Natural killer cell (primary cell): Measurements from ENCODE around the gene CAPN14. TPM values are rescaled to one million over a fixed set of nuclear protein-coding genes. Genes with fewer than 3 reads are reported as not detected.

Experiments
- ATAC-seq, 3 donors: fragments of 150-1000 bp in 2 of 3; fragments of 200-7000 bp in 1 of 3; cut with Tn5 transposase; 1 replicate in 1 of 3; 2 replicates in 2 of 3; pipeline ENCODE4 v1.10.0; 2021; ENCODE audit warnings: mild to moderate bottlenecking in 2 of 3, moderate library complexity in 2 of 3
- DNase-seq, 2 donors: peaks; one replicate each; pipeline versions ENCODE4 v3.0.0 to v3.0.0-alpha.2; 2013 to 2021; ENCODE audit warnings: mixed read lengths in 1 of 2
- H3K27ac ChIP-seq: one replicate; pipeline ENCODE4 v1.5.1; 2013; ENCODE audit warnings: mild to moderate bottlenecking, low read length
- H3K27me3 ChIP-seq: one replicate; pipeline ENCODE4 v1.6.1; 2013; ENCODE audit warnings: low read length; ENCODE audit not compliant: control insufficient read depth, insufficient read depth
- H3K36me3 ChIP-seq: one replicate; pipeline ENCODE4 v1.6.1; 2013; ENCODE audit warnings: low read length; ENCODE audit not compliant: control insufficient read depth, insufficient read depth
- H3K4me1 ChIP-seq: one replicate; pipeline ENCODE4 v1.6.1; 2013; ENCODE audit warnings: low read length; ENCODE audit not compliant: control insufficient read depth, insufficient read depth
- H3K4me3 ChIP-seq: one replicate; pipeline ENCODE4 v1.5.1; 2013; ENCODE audit warnings: low read length
- H3K9me3 ChIP-seq: one replicate; pipeline ENCODE4 v1.6.1; 2013; ENCODE audit warnings: low read length; ENCODE audit not compliant: control insufficient read depth, insufficient read depth
- H3K27ac Mint-ChIP-seq, 2 donors: one replicate each; pipeline ENCODE4 v1.8.0; 2022; ENCODE audit warnings: mild to moderate bottlenecking in 2 of 2, mixed read lengths in 2 of 2, moderate library complexity in 1 of 2
- H3K27me3 Mint-ChIP-seq, 2 donors: one replicate each; pipeline ENCODE4 v1.8.0; 2022; ENCODE audit warnings: low read depth in 2 of 2, mixed read lengths in 2 of 2
- H3K36me3 Mint-ChIP-seq: one replicate; pipeline ENCODE4 v1.8.0; 2022; ENCODE audit warnings: mixed read lengths
- H3K4me1 Mint-ChIP-seq, 2 donors: one replicate each; pipeline ENCODE4 v1.8.0; 2022; ENCODE audit warnings: mixed read lengths in 2 of 2
- H3K4me3 Mint-ChIP-seq: one replicate; pipeline ENCODE4 v1.8.0; 2022; ENCODE audit warnings: mild to moderate bottlenecking, moderate library complexity, mixed read lengths
- H3K9me3 Mint-ChIP-seq, 2 donors: one replicate each; pipeline ENCODE4 v1.8.0; 2022; ENCODE audit warnings: mixed read lengths in 2 of 2
- WGBS: methylation state at CpG from one replicate; pipeline ENCODE4 v1.1.7; 2013; ENCODE audit warnings: missing lambda C conversion rate; ENCODE audit not compliant: insufficient coverage; 5-methylcytosine and 5-hydroxymethylcytosine counted together
- intact Hi-C: fragments of 100-400 bp; cut with micrococcal nuclease; formaldehyde crosslinking; loops from one replicate; pipeline ENCODE4 v1.14.2; 2022
- total RNA-seq, 4 donors: library from RNA; stranded (reverse); fragments of 120-200 nt in 1 of 4; gene quantifications; one replicate each; pipeline versions ENCODE4 v1.2.3 to v1.2.4, GENCODE V29; 2013 to 2022
- TF ChIP-seq, protein P1 (sequence below): fragments of 200-600 bp; IDR thresholded peaks from one replicate; pipeline ENCODE4 v1.8.0; 2022; ENCODE audit warnings: antibody characterized with exemption

Gene CAPN14
- total RNA-seq, 3 donors from 2014 or later (not counting 1 experiment from before 2014, with no cell fraction given): 0.33 to 0.43 TPM; not detected in 1

DNA sequence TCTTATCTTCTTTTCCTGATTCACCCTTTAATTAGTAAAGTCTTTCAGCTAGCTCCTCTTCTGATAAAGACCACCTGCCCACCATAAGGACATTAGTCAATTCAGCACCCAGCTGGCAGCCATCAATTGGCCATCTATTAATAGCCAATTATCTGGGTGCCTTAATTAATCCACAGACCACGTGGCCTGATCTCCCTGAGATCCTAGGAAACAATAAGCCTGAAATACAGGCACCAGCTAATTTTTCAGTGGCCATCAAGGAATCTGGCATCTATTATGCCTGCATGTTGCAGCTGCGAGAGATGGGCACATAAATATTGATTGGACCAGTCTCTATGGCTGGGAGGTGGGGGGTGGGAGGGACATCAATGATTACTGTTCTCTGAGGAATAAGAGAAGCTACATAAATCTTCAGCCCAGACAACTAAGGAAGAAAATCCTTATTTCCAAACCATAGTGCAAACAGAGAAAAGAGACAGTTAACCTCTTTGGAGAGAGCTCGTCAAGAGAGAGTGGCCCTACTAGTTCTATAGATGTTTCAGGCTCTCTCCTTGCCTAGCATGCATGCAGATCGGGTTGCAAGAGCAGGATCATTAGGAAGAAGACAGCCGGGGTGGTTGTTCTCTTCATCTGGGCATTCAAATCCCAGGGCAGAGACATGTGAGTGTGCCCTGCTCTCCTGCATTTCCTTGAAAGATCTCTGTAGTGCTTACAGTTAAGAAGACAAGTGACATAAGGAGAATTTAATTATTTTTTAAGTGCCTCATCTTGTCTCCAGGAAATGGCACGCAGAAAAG, 87.7 kb downstream of the CAPN14 start:
- H3K4me3 Mint-ChIP-seq: no peak overlapping the region
- Histone ChIP-seq H3K27me3 (no peaks in the 10 kb centered on the region), H3K36me3 (no peaks in the 10 kb centered on the region), H3K9me3 (no peaks in the 10 kb centered on the region), H3K4me1 (no peaks in the 10 kb centered on the region), H3K27ac (no peak overlapping the region), H3K4me3 (no peak overlapping the region)
- H3K36me3 Mint-ChIP-seq: no peaks in the 10 kb centered on the region
- DNase-seq (no peak), ATAC-seq (no peak)
- H3K27me3 Mint-ChIP-seq: peaks cover 10 to 35% of the 10 kb centered on the region in 2 donors
- H3K27ac Mint-ChIP-seq: no peak overlapping the region
- WGBS: 85% methylated on average over 6 of the region's 6 CpGs
- no peaks in the 10 kb centered on the region for H3K9me3 Mint-ChIP-seq
- no peaks in the 10 kb centered on the region for H3K4me1 Mint-ChIP-seq
- TF ChIP-seq, protein P1, sequence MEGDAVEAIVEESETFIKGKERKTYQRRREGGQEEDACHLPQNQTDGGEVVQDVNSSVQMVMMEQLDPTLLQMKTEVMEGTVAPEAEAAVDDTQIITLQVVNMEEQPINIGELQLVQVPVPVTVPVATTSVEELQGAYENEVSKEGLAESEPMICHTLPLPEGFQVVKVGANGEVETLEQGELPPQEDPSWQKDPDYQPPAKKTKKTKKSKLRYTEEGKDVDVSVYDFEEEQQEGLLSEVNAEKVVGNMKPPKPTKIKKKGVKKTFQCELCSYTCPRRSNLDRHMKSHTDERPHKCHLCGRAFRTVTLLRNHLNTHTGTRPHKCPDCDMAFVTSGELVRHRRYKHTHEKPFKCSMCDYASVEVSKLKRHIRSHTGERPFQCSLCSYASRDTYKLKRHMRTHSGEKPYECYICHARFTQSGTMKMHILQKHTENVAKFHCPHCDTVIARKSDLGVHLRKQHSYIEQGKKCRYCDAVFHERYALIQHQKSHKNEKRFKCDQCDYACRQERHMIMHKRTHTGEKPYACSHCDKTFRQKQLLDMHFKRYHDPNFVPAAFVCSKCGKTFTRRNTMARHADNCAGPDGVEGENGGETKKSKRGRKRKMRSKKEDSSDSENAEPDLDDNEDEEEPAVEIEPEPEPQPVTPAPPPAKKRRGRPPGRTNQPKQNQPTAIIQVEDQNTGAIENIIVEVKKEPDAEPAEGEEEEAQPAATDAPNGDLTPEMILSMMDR: no peak
- intact Hi-C loops: no loop called here

GRCh38 chr2:31127931-31128330, 89.4 kb downstream of the CAPN14 start:
- Mint-ChIP-seq H3K4me1 (no peaks in the 10 kb centered on the region), H3K9me3 (no peaks in the 10 kb centered on the region), H3K27ac (no peak overlapping the region), H3K4me3 (no peak overlapping the region), H3K36me3 (no peaks in the 10 kb centered on the region), H3K27me3 (peaks cover 1 to 28% of the 10 kb centered on the region in 2 donors)
- no peak overlapping the region for H3K27ac ChIP-seq
- H3K4me1 ChIP-seq: no peaks in the 10 kb centered on the region
- TF ChIP-seq, protein P1: no peak
- no peak overlapping the region for H3K4me3 ChIP-seq
- no peaks in the 10 kb centered on the region for H3K9me3 ChIP-seq
- intact Hi-C loops: no loop called here
- no peaks in the 10 kb centered on the region for H3K36me3 ChIP-seq
- WGBS: 82% methylated on average over 3 of the region's 3 CpGs
- no peak for DNase-seq
- no peaks in the 10 kb centered on the region for H3K27me3 ChIP-seq
- ATAC-seq: no peak

DNA sequence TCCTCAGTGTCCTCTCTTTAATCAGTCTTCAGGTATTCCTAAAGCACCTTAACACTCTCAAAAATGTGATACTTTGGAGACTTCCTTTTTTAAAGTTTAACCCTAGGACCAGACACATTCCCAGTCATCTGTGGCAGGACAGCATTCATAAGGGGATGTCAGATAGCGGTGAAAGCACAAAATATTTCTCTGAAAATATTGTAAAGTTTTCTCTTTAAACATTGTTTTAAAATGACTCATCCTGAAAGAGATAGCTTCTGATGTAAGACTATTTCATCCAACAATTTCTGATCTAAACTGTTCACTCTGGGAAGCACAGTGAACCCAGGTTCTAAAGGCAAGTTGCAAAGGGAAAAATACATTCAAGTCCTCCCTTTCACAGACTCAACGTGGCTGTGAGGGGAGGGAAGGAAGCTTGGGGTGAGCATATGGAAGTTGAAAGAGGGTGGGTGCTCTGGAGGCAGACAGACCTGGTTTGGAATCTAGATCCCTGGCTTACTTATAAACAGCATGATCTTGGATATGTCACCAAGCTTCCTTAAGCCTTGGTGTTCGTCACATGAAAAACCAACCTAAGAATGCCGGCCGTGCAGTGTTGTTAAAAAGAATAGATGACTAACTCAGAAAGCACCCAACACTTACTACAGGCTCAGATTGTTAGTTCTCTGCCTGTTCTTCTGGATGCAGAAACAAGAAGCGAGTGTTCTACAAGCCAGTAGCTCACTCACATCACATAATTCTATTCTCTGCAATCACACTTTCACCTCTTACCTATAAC, 91.2 kb downstream of the CAPN14 start:
- TF ChIP-seq, protein P1: no peak
- WGBS: 70% methylated on average over 5 of the region's 6 CpGs

More for the DNA sequence above, 91.2 kb downstream of the CAPN14 start:
- no peak for DNase-seq
- H3K27me3 ChIP-seq: no peaks in the 10 kb centered on the region
- Mint-ChIP-seq H3K4me1 (no peaks in the 10 kb centered on the region), H3K27me3 (peaks cover 0 to 26% of the 10 kb centered on the region in 2 donors), H3K9me3 (no peaks in the 10 kb centered on the region), H3K27ac (no peak overlapping the region), H3K36me3 (no peaks in the 10 kb centered on the region), H3K4me3 (no peak overlapping the region)
- H3K27ac ChIP-seq: no peak overlapping the region
- no peak for ATAC-seq
- H3K4me1 ChIP-seq: no peaks in the 10 kb centered on the region
- H3K4me3 ChIP-seq: no peak overlapping the region
- no peaks in the 10 kb centered on the region for H3K36me3 ChIP-seq
- intact Hi-C loops: no loop called here
- H3K9me3 ChIP-seq: no peaks in the 10 kb centered on the region
